ENCODE measurements around the gene GABRD. TPM values are rescaled to one million over a fixed set of nuclear protein-coding genes. Genes with fewer than 3 reads are reported as not detected.
A peak's percentile ranks its signal among the peaks of the same experiment; 100 is the strongest.

The GABRD gene
- total RNA-seq, 1 donor from 2014 or later = not detected

DNA sequence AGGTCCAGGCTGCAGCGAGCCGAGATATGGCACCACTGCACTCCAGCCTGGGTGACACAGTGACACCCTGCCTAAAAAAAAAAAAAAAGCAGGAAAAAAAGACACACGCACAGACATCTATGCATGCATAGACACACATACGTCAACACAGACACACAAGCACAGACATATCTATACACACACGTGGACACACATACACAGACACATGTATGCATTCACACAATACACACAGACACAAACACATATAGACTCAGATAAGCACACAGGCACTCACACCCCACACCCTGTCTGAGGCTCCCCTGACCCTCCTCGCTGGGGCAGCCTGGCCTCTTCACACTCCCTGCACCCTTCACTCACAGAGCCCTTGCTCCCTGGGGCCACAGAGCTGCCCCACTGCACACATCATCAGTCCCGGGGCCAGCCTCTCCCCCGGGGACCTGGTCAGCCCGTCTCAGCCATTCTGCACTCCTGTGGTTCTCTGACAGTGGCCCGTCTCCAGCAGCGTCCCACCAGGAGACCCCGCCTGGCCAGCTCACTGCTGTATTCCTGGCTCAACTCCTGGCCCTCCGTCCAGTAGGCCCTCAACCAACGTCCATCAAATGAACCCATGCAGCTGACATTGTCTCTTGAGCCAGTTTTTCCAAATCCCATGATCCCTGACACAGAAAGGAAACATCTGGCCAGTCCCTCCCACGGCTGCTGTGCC is 26.5 kb downstream of the GABRD start:
- DNase-seq (ENCODE audit: low read depth) = no peak
- Histone ChIP-seq H3K27me3 (ENCODE audit: control insufficient read depth, insufficient read depth, low read length) (peaks cover 15% of the 10 kb centered on the region), H3K4me3 (ENCODE audit: low read depth, low read length) (no peak overlapping the region), H3K36me3 (ENCODE audit: control insufficient read depth, insufficient read depth, low read length) (no peaks in the 10 kb centered on the region)
- TF ChIP-seq, protein P1, sequence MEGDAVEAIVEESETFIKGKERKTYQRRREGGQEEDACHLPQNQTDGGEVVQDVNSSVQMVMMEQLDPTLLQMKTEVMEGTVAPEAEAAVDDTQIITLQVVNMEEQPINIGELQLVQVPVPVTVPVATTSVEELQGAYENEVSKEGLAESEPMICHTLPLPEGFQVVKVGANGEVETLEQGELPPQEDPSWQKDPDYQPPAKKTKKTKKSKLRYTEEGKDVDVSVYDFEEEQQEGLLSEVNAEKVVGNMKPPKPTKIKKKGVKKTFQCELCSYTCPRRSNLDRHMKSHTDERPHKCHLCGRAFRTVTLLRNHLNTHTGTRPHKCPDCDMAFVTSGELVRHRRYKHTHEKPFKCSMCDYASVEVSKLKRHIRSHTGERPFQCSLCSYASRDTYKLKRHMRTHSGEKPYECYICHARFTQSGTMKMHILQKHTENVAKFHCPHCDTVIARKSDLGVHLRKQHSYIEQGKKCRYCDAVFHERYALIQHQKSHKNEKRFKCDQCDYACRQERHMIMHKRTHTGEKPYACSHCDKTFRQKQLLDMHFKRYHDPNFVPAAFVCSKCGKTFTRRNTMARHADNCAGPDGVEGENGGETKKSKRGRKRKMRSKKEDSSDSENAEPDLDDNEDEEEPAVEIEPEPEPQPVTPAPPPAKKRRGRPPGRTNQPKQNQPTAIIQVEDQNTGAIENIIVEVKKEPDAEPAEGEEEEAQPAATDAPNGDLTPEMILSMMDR (IDR thresholded peaks at IDR 0.05; ENCODE audit: insufficient read depth, low read length, poor library complexity, severe bottlenecking) = no peak

DNA sequence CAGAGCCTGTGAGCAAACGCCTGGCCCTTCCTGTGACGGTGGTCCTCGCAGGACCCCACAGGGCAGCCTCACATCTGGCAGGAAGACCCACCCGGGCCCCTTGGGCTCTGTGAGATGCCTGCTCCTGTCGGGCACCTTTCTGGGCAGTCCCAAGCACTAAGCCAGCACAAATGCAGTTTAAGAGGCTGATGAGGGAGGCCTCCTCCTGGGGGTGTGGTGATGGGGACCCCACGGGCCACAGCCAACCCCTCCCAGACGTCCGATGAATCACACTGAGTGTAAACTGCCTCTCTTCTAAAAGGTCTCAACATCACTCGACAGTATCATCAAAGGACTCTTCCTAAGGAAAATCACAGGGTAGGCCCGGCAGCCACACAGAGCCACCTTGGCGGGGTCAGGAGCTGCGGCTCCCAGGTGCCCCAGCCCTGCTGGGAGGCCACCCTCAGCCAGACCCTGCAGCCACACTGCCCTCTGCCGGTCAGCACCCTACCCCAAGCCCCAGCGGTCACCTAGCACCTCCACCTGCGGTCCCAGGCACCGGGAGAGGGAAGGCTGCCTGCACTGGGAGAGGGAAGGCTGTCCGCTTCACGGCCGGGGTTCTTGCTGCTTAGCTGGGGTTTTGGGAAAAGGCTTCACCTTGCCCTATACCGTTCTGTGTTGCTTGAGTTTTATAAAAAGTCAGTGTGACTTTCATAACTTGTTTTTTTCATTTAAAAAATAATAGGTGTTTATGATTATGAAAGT is 27.2 kb downstream of the GABRD start:
- no peaks in the 10 kb centered on the region for H3K36me3 ChIP-seq (ENCODE audit: control insufficient read depth, insufficient read depth, low read length)
- TF ChIP-seq, protein P1 (IDR thresholded peaks at IDR 0.05; ENCODE audit: insufficient read depth, low read length, poor library complexity, severe bottlenecking) = peak; percentile 93
- H3K4me3 ChIP-seq (ENCODE audit: low read depth, low read length) = no peak overlapping the region
- peaks cover 11% of the 10 kb centered on the region for H3K27me3 ChIP-seq (ENCODE audit: control insufficient read depth, insufficient read depth, low read length)
- DNase-seq (ENCODE audit: low read depth) = no peak

- no peak overlapping the region for H3K4me3 ChIP-seq (ENCODE audit: low read depth, low read length)
- TF ChIP-seq, protein P1 (IDR thresholded peaks at IDR 0.05; ENCODE audit: insufficient read depth, low read length, poor library complexity, severe bottlenecking) = no peak
- peaks cover 7% of the 10 kb centered on the region for H3K27me3 ChIP-seq (ENCODE audit: control insufficient read depth, insufficient read depth, low read length)
- H3K36me3 ChIP-seq (ENCODE audit: control insufficient read depth, insufficient read depth, low read length) = no peaks in the 10 kb centered on the region
- DNase-seq (ENCODE audit: low read depth) = no peak
Observed at GRCh38 chr1:2046953-2047748, 28.0 kb downstream of the GABRD start.

DNA sequence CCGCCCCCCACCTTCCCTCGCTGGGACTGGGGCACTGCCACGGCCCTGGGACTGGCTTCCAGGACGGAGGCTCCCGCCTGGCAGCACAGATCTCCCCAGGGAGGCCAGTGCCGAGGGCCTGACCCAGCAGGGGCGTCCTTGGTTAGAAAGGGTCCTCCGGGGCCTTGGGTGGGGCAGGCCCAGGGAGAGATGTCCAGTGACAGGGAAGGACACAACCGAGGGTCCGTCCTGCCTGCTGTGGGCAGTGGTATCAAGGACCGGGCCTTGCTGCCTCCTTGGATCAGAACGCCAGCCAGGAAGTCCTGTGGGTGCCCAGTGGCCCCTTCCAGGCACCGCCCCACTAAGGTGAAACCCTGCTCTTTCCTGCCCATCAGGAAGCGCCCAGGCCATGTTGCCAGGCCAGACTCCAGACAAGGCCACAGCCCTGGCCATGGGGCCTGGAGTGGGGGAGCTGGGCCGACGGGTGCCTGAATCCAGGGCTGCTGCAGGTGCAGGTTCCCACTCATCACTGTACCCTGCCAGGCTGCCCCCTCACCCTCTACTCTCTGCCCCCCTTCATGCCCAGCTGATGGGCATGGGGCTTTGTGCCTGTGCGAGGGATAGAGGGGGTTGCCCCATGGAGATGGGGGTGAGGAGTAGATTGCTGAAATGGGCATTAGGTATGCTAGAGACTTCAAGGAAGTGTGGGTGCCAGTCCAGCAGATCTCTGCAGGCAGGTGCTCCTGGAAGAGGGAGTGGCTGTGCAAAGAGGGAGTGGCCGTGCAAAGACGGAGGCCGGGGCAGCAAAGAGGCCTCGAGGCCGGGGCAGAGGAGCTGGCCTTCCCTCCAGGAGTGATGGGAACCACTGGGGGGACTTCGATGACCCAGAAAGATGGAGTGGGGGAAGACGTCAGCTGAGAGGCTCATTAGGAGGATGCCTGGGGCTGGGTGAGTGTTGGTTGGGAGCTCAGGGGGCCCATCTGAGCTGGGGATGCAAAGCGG is 28.9 kb downstream of the GABRD start:
- TF ChIP-seq, protein P1 (IDR thresholded peaks at IDR 0.05; ENCODE audit: insufficient read depth, low read length, poor library complexity, severe bottlenecking) = no peak
- H3K36me3 ChIP-seq (ENCODE audit: control insufficient read depth, insufficient read depth, low read length) = no peaks in the 10 kb centered on the region
- no peak overlapping the region for H3K4me3 ChIP-seq (ENCODE audit: low read depth, low read length)
- DNase-seq (ENCODE audit: low read depth) = no peak
- peaks cover 6% of the 10 kb centered on the region for H3K27me3 ChIP-seq (ENCODE audit: control insufficient read depth, insufficient read depth, low read length)

- Histone ChIP-seq H3K27me3 (ENCODE audit: control insufficient read depth, insufficient read depth, low read length) (peaks cover 2% of the 10 kb centered on the region), H3K4me3 (ENCODE audit: low read depth, low read length) (peak overlapping the region; percentile 60), H3K36me3 (ENCODE audit: control insufficient read depth, insufficient read depth, low read length) (no peaks in the 10 kb centered on the region)
- DNase-seq (ENCODE audit: low read depth) = no peak
- TF ChIP-seq, protein P1 (IDR thresholded peaks at IDR 0.05; ENCODE audit: insufficient read depth, low read length, poor library complexity, severe bottlenecking) = peak; percentile 54
Observed at GRCh38 chr1:2049225-2049717, 30.1 kb downstream of the GABRD start.

All from kidney epithelial cell (primary cell).